ENCODE measurements around the gene GPR3.

Gene GPR3, protein sequence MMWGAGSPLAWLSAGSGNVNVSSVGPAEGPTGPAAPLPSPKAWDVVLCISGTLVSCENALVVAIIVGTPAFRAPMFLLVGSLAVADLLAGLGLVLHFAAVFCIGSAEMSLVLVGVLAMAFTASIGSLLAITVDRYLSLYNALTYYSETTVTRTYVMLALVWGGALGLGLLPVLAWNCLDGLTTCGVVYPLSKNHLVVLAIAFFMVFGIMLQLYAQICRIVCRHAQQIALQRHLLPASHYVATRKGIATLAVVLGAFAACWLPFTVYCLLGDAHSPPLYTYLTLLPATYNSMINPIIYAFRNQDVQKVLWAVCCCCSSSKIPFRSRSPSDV

GRCh38 chr1:27392096-27392777 is at the start of gene GPR3:
Gene GPR3, plus strand, starts transcription at chr1:27392622. Its CDS starts 1,177 bp downstream, at chr1:27393799.
- DNase-seq: peak; percentile 59

DNA sequence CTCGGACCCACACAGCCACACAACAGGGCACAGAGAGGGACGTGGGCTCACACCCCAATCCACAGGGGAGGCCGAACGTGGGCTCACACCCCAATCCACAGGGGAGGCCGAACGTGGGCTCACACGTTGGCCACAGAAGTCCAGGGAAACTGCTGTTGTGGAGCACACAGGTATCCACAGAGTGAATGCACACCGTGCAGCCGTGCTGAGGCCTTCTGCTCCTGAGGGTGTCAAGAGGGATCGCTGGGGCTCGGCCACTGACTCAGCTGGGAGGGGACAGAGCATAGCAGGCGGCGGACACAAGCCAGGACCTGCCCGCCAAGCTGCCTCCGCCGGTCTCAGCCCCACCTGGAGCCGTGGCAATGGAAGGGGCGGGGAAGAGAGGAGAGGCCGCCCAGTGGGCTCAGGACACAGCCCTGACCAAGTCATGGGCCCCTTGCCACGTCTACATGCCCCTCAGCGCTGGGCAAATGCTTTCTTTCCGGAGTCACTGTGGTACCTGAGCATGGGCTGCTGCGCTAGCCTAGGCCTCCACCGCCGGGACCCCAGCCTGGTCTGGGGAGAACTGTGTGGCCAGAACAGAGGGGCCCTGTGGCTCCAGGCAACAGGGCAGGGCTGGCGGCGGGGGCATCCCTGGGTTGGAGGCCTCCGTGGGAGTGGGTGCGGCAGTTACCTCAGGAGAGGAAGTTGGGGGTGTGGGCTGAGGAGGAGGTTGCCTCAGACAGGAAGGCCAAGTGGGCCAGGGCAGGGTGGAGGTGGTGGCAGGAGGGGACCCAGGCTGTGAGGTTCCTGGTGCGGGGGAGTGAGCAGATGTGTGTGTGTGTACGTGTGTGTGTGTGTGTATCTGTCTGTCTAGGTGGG is 49.4 kb upstream of the GPR3 start:
- no peak for DNase-seq

DNA sequence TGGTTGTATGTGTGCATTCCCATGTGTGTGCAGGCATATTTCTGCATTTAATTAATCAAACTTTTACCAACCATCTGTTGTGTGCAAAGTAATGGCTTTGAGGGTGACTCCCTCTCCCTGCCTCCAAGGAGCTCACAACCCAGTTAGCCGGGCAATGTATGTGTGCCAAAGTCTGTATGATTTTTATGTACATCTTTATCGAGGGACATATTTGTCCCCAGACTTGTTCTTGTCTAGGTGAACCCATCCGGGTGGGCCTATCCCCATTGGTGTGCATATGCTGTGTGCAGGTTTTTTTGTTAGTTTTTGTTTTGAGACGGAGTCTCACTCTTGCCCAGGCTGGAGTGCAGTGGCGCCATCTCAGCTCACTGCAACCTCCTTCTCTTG is 48.8 kb upstream of the GPR3 start:
- no peak for DNase-seq

GRCh38 chr1:27345272-27345671 is 47.1 kb upstream of the GPR3 start:
- DNase-seq: no peak

DNA sequence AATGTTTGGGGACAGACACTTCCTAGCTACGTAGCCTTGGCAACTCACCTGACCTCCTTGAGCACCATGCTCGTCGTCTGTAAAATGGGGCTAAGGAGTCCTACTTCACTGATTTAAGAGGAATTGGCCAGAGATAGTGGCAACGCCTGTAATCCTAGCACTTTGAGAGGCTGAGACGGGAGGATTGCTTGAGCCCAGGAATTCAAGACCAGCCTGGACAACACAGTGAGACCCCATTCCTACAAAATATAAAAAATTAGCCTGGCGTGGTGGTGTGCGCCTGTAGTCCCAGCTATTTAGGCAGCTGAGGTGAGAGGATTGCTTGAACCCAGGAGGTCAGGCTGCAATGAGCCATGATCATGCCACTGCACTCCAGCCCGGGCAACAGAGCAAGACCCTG is 46.1 kb upstream of the GPR3 start:
- DNase-seq: no peak

DNA sequence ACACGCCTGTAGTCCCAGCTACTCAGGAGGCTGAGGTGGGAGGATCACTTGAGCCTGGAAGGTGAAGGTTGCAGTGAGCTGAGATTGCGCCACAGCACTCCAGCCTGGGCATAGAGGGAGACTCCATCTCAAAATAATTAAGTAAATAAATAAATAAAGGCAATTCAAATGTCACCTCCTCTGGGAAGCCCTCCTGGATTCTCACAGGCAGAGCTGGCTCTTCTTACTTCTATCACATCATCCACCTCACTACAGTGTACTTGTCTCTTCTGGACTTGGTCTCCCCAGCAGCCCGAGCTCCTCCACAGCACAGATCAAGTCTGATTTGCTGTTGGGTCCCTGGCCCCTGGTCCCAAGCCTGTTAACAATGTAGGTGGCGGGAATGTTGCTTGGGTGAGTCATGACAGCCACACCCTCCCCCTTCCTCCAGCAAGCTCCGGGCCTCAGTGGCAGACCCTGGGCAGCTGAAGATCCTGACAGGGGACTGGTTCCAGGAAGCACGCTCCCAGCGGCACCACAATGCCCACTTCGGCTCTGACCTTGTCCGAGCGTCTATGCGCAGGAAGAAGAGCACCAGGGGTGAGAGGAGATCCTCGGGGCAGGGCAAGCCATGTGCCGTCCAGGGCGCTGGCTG is 45.3 kb upstream of the GPR3 start:
- no peak for DNase-seq

DNA sequence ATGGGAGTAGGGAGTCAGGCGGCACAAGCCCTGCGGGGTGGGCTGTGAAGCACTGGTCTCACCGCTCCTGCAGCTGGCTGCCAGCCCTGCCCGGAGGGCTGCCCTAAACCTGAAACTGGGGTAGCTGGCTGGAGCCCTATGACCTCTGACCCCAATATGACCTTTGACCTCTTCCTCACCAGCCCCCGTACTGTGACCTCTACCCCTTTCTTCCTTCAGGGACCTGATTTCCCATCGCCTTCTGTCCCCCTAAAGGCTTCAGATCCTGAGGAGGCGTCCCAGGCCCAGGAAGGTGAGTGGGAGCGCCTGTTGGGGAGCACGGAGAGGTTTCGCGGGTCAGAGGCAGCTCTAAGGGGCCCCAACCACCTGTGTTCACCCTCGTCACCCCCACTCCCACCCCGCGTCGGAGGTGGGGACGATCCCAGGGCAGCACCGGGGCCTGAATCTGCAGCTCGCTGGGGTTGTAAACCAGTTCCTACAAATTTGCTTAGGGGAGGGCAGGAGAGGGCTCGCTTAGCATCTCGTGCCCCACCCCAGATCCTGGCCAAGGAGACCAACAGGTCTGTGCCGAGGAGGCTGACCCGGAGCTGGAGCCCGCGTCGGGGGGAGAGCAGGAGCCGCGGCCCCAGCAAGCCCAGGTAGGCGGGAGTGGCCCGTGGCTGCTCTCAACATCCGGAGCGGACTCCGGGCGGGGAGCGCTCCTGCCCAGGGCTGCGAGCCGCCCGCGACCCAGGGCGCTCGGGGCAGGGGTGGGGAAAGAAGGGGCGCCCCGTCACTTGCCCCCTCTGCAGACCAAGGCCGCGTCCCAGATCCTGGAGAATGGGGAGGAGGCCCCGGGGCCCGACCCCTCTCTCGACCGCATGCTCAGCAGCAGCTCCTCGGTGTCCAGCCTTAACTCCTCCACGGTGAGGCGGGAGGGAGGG is 43.3 kb upstream of the GPR3 start:
- peak; percentile 25 for DNase-seq

DNA sequence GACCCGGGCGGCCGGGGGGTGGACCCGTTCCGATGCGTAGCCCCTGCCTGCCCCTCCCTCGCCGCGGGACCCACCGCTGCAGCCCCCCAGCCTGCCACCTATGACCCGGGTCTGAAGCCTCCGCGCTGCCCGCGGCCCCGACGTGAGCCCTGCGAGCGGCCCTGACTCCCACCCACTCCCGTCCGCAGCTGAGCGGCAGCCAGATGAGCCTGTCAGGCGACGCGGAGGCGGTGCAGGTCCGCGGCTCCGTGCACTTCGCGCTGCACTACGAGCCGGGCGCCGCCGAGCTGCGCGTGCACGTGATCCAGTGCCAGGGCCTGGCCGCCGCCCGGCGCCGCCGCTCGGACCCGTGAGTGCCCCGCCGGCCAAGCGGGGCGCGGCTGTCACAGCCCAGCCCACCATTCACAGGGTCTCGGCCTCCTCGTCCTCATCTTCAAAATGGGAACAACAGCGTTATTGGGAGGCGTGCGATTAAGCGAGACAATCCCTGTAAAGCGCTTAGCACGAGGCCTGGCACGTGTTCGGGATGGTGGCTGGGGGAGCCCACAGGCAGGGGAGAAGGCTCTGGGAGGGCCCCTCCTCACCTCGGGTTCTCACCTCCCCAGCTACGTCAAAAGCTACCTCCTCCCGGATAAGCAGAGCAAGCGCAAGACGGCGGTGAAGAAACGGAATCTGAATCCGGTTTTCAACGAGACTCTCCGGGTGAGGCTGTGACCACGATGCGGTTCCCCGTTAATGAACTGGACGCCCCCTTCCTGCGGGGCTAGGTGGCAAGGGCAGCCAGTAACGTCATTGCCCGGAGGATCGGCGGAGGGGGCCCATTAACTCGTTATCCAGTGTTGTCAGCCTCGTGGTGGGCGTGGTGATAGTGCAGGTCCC is 42.4 kb upstream of the GPR3 start:
- DNase-seq: peak; percentile 59

GRCh38 chr1:27350663-27351540 is 41.5 kb upstream of the GPR3 start:
- DNase-seq: no peak

GRCh38 chr1:27351541-27352107 is 40.8 kb upstream of the GPR3 start:
- no peak for DNase-seq

- no peak for DNase-seq
Measured at GRCh38 chr1:27353166-27353565, 39.3 kb upstream of the GPR3 start.

DNA sequence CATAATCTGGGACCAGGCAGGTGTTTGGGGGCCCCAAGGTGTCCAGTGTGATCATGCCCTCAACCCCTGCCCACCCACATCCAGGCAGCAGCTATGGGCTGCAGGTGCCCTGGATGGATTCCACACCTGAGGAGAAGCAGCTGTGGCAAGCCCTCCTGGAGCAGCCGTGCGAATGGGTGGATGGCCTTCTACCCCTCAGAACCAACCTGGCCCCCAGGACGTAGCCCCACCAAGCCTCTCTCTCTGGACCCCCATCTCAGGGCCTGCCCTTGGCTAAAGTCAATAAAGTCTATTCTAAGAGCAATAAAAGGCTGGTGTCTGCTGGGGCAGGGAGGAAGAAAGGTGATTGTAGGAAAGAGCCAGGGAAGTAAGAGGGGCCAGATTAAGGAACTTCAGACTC is 38.8 kb upstream of the GPR3 start:
- no peak for DNase-seq

DNA sequence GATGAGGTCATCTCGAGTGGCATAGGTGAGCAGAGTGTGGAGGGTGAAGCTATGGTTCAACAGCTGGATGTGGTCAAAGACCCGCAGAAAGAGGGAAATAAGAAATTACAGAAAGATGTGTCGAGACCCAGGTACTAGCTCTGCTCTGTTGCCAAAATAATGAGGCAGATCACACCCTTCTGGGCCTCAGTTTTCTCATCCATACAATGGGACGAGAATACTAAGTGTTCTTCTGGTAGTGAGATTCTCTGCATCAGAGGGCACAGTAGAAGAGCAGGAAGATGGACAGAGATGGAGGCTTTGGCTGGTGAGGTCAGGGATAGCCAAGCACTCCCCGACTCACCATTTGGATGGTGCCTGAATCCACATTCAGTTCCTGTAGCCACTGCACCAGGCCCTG is 36.7 kb upstream of the GPR3 start:
- no peak for DNase-seq

- no peak for DNase-seq
Measured at GRCh38 chr1:27356277-27356618, 36.2 kb upstream of the GPR3 start.

DNA sequence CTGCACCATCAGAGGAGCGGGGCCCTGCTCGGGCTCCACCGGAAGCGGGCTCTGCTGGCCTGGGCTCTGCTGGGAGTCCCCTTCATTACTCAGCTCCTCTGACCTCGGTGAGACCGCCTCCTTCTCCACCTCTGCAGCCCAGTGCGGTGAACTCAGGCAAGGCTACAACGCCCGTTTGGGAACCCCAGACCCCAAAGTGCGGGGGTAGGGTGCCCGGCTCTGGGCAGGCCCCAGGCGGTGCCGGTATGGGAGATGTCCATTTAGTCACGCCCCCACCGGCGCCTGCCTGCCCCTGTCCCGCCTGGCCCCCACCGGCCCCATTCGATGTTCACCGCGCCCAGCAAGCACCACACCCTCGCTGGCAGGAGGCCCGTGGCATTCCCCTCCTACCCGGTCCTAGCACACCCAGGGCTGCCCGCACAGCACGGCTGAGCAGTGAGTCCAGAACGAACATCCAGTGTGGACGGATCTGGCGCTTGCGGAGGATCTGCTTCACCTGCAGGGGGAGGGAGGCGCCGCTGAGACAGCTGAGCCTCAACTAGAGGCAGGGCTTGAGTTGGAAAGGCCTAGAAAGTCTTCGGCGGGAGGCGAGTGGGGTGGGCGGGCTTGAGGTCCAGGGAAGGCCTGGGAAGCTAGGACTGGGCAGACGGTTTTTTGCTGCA is 35.7 kb upstream of the GPR3 start:
- DNase-seq: no peak

DNA sequence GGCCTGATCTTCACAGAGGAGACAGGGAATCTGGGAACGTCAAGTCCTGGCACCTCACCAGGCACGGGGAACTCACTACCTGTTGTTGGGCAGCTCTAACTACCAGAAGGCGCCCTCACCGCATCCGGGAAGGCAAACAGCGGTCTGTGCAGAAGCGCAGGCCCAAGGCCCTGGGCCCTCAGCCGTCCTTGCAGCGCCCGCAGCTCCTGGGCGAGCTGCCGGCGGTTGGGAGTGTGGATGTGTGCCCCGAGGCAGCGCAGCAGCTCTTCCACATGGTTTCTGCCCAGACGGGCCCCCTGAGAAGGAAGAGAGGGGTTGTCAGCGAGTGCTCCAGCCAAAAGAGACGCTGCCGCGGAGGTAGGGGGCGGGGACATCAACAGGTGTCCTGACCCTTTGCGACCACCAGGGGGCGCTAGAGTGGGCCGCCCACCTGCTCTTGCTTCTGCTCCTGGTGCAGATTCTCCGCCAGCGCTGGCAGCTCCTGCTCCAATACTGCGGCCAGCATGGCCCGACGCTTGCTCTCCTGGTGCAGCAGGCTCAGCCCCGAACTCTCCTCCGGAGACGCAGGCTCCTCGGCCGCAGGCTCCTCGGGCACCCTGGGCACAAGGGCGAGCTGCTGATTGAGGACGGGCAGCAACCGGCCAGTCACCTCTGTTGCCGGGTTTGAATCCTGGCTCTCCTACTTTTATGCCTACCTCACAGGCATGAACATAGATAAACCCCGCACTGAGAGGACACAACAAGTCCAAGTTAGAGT is 35.0 kb upstream of the GPR3 start:
- no peak for DNase-seq

DNA sequence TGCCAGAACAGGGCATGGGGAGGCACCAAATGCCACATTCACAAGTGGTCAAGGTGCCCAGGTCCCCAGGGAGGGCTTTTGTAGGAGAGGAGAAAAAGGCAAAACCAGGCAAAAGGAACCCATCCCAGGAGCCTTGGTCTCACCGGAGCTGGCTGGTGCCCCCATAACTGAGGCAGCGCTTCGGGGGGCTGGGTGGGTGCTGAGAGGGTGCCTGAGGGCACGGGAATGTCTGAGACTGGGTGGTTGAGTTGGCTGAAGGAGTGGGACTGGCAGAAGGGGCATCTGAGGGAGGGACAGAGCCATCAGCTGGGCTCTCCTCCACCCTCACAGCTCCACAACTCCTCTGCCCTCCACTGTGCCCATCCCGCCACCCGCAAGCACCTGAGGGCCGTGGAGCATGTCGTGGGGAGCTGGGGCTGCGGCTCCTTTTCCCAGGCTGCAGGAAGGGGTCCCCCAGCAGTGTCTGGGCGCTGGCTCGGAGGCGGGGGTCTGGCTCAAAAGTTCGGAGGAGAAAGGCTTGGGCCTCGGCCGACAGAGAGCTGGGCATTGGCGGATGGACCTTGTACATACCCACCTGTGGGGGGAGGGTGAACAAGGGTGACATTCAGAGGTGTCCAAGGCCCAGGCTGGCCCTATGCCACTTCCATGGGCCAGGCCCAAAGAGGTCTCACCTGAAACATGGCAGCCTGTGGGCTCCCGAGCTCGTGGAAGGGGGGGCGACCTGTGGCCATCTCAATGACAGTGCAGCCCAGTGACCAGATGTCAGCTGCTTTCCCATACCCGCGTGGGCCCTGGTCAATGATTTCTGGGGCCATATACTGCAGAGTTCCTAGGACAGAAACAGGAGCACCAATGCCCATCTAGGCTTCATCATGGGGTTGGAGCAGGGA is 34.1 kb upstream of the GPR3 start:
- no peak for DNase-seq
